HG02610 (cell line): Measurements from ENCODE around the gene USP20.

Source experiments
- ATAC-seq: cut with Tn5 transposase; IDR thresholded peaks from one replicate; pipeline ENCODE4 v1.9.1; 2021; ENCODE audit warnings: mild to moderate bottlenecking, moderate library complexity; ENCODE audit not compliant: unreplicated experiment

USP20 gene

DNA sequence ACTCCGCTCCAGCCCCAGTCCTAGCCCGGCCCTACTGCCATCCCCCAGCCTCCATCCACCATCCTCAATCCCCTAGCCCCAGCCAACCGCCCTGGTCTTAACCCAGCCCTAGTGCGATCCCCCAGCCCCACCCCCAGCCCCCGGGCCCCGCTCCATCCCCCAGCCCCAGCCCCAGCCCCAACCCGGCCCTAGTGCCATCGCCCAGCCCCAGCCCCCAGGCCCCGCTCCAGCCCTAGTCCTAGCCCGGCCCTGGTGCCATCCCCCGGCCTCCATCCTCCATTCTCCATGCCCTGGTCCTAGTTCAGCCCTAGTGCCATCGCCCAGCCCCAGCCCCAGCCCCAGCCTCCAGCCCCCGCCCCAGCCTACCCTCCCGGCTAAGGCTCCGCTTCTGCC, 11.7 kb upstream of the USP20 start:
- no peak for ATAC-seq

DNA sequence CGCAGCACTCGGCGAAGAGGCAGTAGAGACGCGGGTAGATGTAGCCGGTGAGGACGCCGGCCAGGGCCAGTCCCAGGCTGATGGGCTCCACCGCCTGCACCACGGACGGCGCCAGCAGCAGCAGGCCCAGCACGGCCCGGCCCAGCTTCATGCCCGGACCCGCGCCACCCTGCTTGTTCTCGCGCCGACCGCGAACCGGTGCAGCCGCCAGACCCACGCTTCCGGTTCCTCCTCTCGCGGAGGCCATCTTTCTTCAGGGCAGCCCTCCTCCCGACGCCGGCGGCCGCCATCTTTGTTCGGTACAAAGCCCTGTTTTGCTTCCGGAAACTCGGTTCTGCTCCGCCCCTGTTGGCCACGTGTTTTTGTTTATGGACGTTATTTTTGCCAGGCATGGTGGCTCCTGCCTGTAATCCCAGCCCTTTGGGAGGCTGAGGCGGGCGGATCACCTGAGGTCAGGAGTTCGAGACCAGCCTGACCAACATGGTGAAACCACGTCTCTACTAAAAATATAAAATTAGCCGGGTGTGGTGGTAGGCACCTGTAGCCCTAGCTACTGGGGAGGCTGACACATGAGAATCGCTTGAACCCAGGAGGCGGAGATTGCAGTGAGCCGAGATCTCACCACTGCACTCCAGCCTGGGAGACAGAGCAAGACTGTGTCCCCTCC, 11.2 kb upstream of the USP20 start, which contains the start of gene TOR1A:
Gene TOR1A, minus strand, starts transcription at position 202 of the 667 bp plus-strand sequence. Its CDS starts 51 bp downstream, at position 151.
- ATAC-seq = peak; percentile 90

- ATAC-seq = no peak
Measured at GRCh38 chr9:129826344-129826743, 8.9 kb upstream of the USP20 start.

DNA sequence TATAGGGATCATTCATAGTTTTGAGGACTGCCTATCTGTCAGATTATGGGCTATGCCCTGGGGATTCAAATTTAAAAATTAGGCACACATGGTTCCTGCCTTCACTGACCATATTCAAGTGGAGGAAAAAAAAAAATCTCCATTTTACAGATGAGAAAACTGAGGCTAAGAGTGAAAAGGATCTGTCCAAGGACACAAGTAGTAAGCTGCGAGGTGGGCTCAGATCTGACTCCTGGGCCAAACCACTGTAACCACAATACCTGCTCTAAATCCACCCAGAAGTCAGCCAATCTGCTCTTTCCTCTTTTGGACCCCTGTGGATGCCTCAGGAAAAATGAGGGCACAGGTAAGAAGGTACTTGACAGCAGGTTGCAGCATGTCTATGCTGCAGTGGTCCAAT, 8.5 kb upstream of the USP20 start:
- no peak for ATAC-seq

- no peak for ATAC-seq
Measured at GRCh38 chr9:129828051-129828450, 7.2 kb upstream of the USP20 start.

GRCh38 chr9:129828969-129829368, 6.3 kb upstream of the USP20 start:
- ATAC-seq = no peak

DNA sequence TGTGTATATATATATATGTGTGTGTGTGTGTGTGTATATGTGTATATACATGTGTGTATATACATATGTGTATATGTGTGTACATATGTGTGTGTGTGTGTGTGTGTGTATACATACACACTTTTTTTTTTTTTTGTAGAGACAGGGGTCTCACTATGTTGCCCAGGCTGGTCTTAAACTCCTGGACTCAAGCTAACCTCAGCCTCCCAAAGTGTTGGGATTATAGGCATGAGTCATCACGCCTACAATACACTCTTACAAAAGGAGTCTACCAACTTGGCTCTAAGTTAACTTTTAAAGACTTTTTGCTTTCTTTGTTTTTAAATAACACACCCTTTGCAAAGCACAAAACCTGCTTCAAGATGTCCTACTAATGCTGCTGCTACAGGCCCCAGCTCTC, 2.3 kb upstream of the USP20 start:
- no peak for ATAC-seq

DNA sequence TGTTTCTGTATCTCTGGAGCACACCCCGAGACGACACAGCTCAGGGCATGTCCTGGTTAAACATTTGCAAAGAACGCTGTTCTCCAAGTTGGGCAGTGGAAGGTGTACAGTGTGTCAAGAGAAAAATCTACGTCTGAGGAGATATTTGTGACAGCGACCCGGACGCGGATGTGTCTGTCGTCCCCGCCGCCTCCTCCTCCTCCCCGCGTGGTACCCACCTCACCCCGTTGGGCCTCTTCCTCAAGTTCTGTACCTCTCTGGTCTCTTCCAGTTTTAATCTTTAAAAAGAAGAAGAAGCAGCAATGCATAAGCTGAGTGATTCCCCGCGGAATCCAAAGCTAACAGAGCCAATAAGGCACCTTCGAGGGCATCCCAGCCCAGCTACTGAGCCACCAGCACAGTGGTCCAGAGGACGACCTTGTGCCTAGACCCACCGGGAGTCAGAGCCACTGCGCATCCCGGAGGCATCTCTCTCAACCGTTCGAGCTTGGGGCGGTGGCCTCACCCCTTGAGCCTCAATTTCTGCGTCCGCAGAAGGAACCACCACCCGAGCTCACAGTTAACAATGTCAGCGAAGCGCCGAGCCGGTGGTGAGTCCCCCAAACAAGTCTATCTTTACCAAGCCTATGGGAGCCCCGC, 650 bp upstream of the USP20 start:
- peak; percentile 12 for ATAC-seq

DNA sequence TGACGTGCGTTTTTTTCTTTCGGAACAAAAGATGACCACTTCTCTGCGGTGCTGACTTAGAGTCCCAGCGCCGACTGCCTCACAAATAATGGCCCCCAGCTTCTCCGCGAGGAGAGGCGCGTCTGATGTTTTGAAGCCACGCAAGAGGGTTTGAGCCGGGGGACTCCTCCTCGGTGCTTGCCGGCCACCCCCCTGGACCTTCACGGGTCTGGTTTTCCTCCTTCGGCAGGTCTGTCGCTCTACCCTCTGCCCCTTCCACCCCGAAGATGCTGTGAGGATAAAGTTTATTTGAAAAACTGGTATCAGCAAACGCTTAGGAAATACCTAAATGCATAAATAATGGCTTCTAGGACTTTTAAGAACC, 584 bp downstream of the USP20 start:
- ATAC-seq = no peak

GRCh38 chr9:129836311-129837007, 1.2 kb downstream of the USP20 start:
- ATAC-seq = no peak

DNA sequence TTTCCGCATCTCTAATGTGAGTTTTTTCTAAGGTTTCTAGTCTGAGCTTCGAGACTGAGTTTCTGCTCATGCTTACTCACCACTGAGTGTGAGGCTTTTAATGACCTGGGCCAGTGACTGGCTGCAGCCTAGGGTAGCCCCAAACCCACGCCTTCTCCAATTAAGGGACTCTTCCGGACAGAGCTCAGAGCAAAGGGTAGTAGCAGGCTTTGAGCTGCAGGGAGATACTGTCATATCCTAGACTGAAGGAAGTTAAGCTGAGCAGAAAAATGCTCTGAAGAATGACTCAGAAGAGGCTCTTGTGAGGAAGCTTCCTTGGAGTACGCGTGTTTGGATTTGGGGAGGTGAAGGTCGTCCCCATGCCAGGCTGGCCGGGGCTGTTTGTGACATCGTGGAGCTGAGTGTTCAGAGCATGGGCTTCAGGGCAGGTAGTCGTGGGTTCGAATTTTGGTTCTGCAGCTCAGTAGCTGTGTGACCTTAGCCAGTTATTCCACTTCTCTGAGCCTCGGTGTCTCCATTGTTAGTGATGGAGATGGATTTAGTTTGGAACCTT, 3.5 kb downstream of the USP20 start:
- no peak for ATAC-seq

- no peak for ATAC-seq
Measured at GRCh38 chr9:129839324-129840023, 4.2 kb downstream of the USP20 start.

GRCh38 chr9:129840034-129840433, 4.8 kb downstream of the USP20 start:
- ATAC-seq = no peak

GRCh38 chr9:129841071-129841470, 5.8 kb downstream of the USP20 start:
- ATAC-seq = no peak

DNA sequence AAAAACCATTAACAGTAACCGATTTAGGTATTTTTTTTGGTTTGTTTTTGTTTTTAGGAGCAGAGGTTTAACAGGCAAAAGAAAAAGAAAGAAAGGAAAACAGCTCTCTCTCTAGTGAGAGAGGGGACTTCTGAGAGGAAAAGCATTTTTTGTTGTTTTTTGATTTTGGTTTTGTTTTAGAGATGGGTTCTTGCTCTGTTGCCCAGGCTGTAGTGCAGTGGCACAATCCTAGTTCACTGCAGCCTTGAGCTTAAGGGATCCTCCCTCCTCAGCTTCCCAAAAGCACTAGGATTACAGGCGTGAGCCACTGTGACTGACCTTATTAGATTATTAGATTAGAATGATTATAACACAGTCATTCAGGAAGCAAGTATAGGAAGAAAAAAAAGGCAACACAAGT, 10.1 kb downstream of the USP20 start:
- ATAC-seq = no peak

DNA sequence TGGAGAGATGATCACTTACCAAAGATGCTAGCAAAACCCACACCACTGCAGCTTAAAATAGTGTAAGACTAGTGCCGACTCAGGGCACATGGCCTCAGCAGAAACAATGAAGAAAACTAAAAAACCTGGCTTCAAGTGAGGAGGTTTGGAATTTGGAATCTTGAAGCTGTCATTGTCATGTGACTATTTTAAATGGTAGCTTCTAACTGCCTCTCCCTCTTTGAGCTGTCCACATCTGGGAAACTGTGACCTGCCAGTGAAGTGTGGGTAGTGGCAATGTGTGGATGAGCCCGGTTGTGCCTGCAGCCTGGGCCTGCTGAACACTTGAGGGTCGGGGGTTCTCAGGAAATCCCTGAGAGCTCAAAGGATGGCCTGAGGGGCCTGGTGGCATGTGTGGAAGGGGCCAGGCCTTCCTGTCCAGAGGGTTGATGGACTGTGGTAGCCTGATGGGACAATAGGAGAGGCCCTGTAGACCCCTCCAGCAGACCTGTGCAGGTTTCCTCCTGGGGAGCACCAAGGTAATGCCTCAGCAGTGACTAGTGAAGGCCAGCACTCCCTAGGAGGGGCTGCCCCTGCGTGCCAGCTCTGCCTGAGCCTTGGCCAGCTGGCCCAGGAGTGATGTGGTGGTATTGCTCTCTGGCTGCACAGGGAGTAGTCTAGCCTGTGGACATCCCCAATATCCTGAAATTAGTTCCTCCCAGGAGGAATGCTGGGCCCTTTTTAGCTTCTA, 13.6 kb downstream of the USP20 start:
- ATAC-seq = no peak

DNA sequence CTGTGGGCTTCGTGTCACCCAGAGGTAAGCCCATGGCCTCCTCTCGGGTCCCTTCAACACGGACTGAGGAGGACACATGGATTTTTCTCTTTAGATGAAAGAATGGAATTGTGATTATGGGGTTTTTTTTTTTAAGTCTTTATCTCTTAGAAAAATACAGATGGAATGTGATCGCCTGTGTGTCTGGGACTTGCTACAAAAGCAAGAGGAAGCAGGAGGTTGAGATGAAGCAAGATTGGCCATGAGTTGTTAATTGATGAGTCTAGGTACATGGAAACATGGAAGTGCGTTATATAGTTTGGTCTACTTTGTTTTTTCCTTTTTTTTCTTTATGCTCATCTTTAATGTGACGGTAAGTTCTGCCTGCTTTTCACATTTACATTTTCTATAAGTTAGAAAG, 14.6 kb downstream of the USP20 start:
- no peak for ATAC-seq

GRCh38 chr9:129850821-129851550, 15.7 kb downstream of the USP20 start:
- ATAC-seq = no peak

DNA sequence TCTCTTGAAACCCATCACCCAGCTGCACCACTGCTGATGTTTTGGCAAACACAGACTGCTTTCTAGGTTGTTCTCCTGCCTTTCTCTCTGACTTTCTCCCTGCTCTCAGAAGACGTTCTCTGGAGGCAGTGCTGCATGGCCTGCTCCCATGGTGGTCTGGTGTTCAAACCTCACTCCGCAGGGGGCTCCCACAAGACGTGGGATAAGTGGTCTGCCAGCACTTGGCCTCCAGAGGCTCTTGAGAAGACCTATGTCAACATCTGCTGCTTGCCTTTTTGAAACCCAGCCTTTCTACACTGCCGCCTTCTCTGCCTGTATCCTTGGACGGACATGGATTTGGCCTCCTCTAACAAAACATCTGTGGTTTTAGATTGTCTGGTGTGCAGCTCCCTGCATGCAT, 16.6 kb downstream of the USP20 start:
- ATAC-seq = no peak

DNA sequence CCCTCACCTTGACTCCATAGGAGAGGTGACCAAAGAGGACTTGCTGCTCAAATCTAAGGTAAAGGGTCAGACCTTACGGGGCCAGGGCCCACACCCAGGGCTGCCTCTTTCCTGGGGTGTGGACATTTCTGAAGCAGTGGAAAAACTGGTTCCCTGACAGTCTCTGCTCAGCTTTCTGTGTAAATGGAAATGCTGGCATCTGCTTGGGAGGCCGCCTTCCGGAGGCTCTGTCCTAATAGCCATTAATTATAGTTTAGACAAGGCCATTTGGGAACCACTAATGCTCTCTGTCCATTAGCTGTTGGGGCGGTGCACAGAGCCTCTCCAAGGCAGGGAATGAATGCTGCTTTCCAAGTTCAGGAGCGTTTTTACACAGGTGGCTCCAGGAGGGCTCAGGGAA, 17.3 kb downstream of the USP20 start:
- no peak for ATAC-seq
